Measurements from ENCODE around the gene TMEM178B.

The TMEM178B gene

GRCh38 chr7:141313896-141314295, 240.0 kb downstream of the TMEM178B start:
- no peak for DNase-seq (ENCODE audit: low read depth)
- H3K4me3 ChIP-seq (ENCODE audit: low read depth, low read length) = no peak overlapping the region
- TF ChIP-seq CTCF (IDR thresholded peaks at IDR 0.05; ENCODE audit: insufficient read depth, low read depth, low read length, missing control alignments) = no peak

- H3K4me3 ChIP-seq (ENCODE audit: low read depth, low read length) = no peak overlapping the region
- no peak for TF ChIP-seq CTCF (IDR thresholded peaks at IDR 0.05; ENCODE audit: insufficient read depth, low read depth, low read length, missing control alignments)
- DNase-seq (ENCODE audit: low read depth) = no peak
These were observed 243.2 kb downstream of the TMEM178B start for GRCh38 chr7:141317033-141317585.

GRCh38 chr7:141320287-141320686, 246.4 kb downstream of the TMEM178B start:
- DNase-seq (ENCODE audit: low read depth) = no peak
- H3K4me3 ChIP-seq (ENCODE audit: low read depth, low read length) = no peak overlapping the region
- no peak for TF ChIP-seq CTCF (IDR thresholded peaks at IDR 0.05; ENCODE audit: insufficient read depth, low read depth, low read length, missing control alignments)

- no peak overlapping the region for H3K4me3 ChIP-seq (ENCODE audit: low read depth, low read length)
- TF ChIP-seq CTCF (IDR thresholded peaks at IDR 0.05; ENCODE audit: insufficient read depth, low read depth, low read length, missing control alignments) = no peak
- no peak for DNase-seq (ENCODE audit: low read depth)
These were observed 248.5 kb downstream of the TMEM178B start for GRCh38 chr7:141322383-141322782.

GRCh38 chr7:141323826-141324225, 250.0 kb downstream of the TMEM178B start:
- no peak overlapping the region for H3K4me3 ChIP-seq (ENCODE audit: low read depth, low read length)

GRCh38 chr7:141324870-141325269, 251.0 kb downstream of the TMEM178B start:
- DNase-seq (ENCODE audit: low read depth) = no peak
- TF ChIP-seq CTCF (IDR thresholded peaks at IDR 0.05; ENCODE audit: insufficient read depth, low read depth, low read length, missing control alignments) = no peak
- H3K4me3 ChIP-seq (ENCODE audit: low read depth, low read length) = no peak overlapping the region

More at GRCh38 chr7:141323826-141324225, 250.0 kb downstream of the TMEM178B start:
- DNase-seq (ENCODE audit: low read depth) = no peak
- TF ChIP-seq CTCF (IDR thresholded peaks at IDR 0.05; ENCODE audit: insufficient read depth, low read depth, low read length, missing control alignments) = no peak

GRCh38 chr7:141325275-141325674, 251.4 kb downstream of the TMEM178B start:
- no peak for TF ChIP-seq CTCF (IDR thresholded peaks at IDR 0.05; ENCODE audit: insufficient read depth, low read depth, low read length, missing control alignments)
- DNase-seq (ENCODE audit: low read depth) = no peak
- H3K4me3 ChIP-seq (ENCODE audit: low read depth, low read length) = no peak overlapping the region

Data from GM12865 (cell line).